CD4-positive, alpha-beta T cell treated with Interleukin-4 for 4 hours (primary cell): ENCODE data around the gene TPI1.
A peak's percentile ranks its signal among the peaks of the same experiment; 100 is the strongest.
"Not testable (repeated sequence)": the region's sequence is repeated elsewhere in the genome, so short reads cannot be mapped to it uniquely, and the experiment has no call there.

Experiments used
- DNase-seq: peaks from one replicate; pipeline ENCODE4 v3.0.0-alpha.2; 2020

The TPI1 gene

GRCh38 chr12:6849427-6849826 is 17.9 kb upstream of the TPI1 start:
- no peak for DNase-seq

GRCh38 chr12:6849976-6850560 is 17.3 kb upstream of the TPI1 start:
- DNase-seq, result no peak

- DNase-seq, result no peak
These were observed 16.6 kb upstream of the TPI1 start for GRCh38 chr12:6850796-6851152.

GRCh38 chr12:6851153-6851920 is 16.0 kb upstream of the TPI1 start, which contains the start of gene CDCA3:
CDCA3 (minus strand) TSS chr12:6851286; CDS start chr12:6850952, 334 bp downstream.
- peak; percentile 97 for DNase-seq

GRCh38 chr12:6851921-6852650 is 15.2 kb upstream of the TPI1 start, which contains the start of gene USP5:
USP5 (plus strand) TSS chr12:6852150; CDS start chr12:6852180, 30 bp downstream.
- peak; percentile 99 for DNase-seq

- DNase-seq, result peak; percentile 73
These were observed 14.5 kb upstream of the TPI1 start for GRCh38 chr12:6852651-6853354.

GRCh38 chr12:6853626-6854025 is 13.7 kb upstream of the TPI1 start:
- no peak for DNase-seq

- DNase-seq, result no peak
These were observed 13.3 kb upstream of the TPI1 start for GRCh38 chr12:6854036-6854435.

- DNase-seq, result no peak
These were observed 12.0 kb upstream of the TPI1 start for GRCh38 chr12:6855322-6855721.

GRCh38 chr12:6858799-6859198 is 8.5 kb upstream of the TPI1 start:
- DNase-seq, result no peak

GRCh38 chr12:6860116-6860515 is 7.2 kb upstream of the TPI1 start:
- DNase-seq, result no peak

GRCh38 chr12:6860942-6861341 is 6.4 kb upstream of the TPI1 start:
- no peak for DNase-seq

GRCh38 chr12:6861391-6861790 is 5.9 kb upstream of the TPI1 start:
- DNase-seq, result no peak

- no peak for DNase-seq
These were observed 4.3 kb upstream of the TPI1 start for GRCh38 chr12:6863033-6863432.

- DNase-seq, result no peak
These were observed 3.6 kb upstream of the TPI1 start for GRCh38 chr12:6863586-6864321.

GRCh38 chr12:6865307-6865706 is 2.0 kb upstream of the TPI1 start:
- DNase-seq, result not testable (repeated sequence)

- no peak for DNase-seq
These were observed 990 bp upstream of the TPI1 start for GRCh38 chr12:6866163-6866919.

GRCh38 chr12:6866920-6867412 is 365 bp upstream of the TPI1 start:
- no peak for DNase-seq

GRCh38 chr12:6868211-6869048 is 1.1 kb downstream of the TPI1 start:
- DNase-seq, result no peak
